ENCODE results near the gene LAIR2.

Gene LAIR2

GRCh38 chr19:54457773-54458647, 44.6 kb upstream of the LAIR2 start:
- no peak for DNase-seq (ENCODE audit: low spot score)
- no peak for TF ChIP-seq CTCF (IDR thresholded peaks at IDR 0.05; ENCODE audit: extremely low read depth, missing control alignments)

DNA sequence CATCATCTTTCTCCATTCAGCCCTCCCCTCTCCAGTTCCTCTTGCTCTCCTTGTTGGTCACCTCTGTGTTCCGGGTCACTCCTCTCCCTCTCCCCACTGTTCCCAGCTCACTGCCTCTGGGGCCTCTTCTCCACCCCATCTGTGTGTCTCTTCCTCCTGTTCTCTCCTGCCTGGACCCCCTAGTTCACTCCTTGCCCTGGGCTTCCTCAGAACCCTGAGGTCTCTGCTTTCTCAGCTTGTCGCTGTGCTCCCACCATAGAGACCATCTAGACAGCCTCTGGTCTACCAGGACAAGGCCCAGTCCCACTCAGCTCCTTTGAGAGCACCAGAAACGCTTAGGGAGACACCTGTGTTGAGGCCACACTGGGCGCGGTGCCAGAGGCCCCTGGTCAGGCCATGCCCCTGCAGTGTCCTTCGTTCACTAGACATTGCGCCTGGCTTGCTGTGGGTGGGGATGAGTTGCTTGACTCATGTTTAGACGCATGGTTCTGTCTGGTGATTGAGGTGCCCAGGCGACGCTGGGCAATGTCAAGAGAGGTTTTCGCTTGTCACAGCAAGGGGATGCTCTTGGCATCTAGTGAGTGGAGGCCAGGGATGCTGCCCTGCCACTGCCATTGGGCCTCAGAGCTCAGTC, 43.9 kb upstream of the LAIR2 start:
- DNase-seq (ENCODE audit: low spot score), result no peak
- TF ChIP-seq CTCF (IDR thresholded peaks at IDR 0.05; ENCODE audit: extremely low read depth, missing control alignments), result no peak

DNA sequence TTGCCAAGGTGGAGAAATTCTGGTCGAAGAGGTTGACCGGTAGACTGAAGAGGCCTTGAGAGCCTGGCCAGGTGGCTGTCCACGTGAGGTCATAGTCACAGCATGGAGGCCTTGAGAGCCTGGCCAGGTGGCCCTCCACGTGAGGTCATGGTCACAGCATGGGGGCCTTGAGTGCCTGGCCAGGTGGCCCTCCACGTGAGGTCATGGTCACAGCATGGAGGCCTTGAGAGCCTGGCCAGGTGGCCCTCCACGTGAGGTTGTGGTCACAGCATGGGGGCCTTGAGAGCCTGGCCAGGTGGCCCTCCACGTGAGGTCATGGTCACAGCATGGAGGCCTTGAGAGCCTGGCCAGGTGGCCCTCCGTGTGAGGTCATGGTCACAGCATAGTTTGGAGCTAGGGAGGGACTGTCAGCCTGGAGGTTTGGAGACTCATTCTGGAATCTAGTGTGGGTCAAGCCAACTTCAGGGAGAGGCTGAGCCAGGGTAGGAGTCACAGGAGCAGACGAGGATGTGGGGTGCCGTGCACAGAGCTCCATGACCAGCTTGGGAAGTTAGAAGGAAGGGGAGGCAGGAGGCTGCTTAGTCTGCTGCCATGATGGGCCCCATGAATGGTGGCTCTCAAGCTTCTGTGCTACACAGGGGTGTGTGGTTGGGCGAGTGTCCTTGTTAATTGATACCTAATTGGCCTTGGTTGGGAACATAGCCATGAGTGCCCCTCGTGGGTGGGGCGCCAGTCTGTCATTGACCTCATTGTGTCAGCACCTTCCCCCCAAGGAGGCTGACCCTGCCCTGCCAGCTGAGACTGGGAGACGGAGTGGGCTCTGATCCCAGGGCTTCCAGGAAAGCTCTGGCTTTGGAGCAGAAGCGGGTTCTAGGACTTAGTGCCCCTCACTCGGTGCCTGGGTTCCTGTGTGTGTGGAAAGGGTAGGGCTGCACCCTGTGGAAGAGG, 43.1 kb upstream of the LAIR2 start:
- DNase-seq (ENCODE audit: low spot score), result no peak

GRCh38 chr19:54460230-54461005, 42.2 kb upstream of the LAIR2 start:
- TF ChIP-seq CTCF (IDR thresholded peaks at IDR 0.05; ENCODE audit: extremely low read depth, missing control alignments), result no peak
- no peak for DNase-seq (ENCODE audit: low spot score)

More for the DNA sequence above, 43.1 kb upstream of the LAIR2 start:
- no peak for TF ChIP-seq CTCF (IDR thresholded peaks at IDR 0.05; ENCODE audit: extremely low read depth, missing control alignments)

DNA sequence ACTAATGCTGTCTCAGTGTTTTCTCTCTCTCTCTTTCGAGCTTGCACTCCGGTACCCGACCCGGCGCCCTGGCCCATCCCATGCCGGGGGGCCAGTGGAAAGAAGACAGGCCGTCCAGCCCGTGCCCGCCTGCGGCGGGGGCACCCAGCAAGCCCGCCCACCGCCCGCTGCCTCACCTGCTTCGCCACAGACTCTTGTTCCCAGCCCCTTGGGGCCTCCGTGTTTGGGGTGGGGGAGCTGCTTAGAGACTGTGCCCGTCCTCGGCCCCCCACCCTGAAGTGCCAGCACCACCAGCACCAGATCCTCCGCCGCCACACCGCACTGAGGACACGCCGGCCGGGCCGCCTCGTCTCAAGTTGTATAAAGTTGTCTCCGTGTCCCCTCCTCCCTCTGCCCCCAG, 41.4 kb upstream of the LAIR2 start:
- no peak for DNase-seq (ENCODE audit: low spot score)

DNA sequence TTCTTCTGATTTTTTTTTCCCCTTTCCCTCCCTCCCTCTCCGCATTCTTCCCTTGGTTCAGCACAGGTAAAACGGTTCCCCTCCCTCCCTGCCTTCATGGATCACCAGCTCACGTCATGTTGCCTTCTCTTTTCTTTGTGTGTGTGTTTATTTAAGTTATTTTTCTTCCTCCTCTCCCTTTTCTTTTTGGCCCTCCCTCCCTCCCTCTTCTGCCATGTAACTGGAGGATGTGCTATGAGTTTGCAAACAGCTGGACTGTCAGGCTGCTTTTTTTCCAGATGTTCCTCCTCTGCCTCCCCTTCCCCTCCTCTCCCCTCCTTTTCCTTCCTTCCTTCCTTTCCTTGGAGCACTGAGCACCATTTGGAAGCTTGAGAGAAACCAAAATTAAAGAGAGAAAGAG, 41.0 kb upstream of the LAIR2 start:
- no peak for DNase-seq (ENCODE audit: low spot score)
- TF ChIP-seq CTCF (IDR thresholded peaks at IDR 0.05; ENCODE audit: extremely low read depth, missing control alignments), result no peak

More for the DNA sequence above, 41.4 kb upstream of the LAIR2 start:
- TF ChIP-seq CTCF (IDR thresholded peaks at IDR 0.05; ENCODE audit: extremely low read depth, missing control alignments), result no peak
